ENCODE measurements around the gene TANGO2.
"Not testable (repeated sequence)": the region's sequence is repeated elsewhere in the genome, so short reads cannot be mapped to it uniquely, and the experiment has no call there.

TANGO2 gene

GRCh38 chr22:20066617-20067383, 45.9 kb downstream of the TANGO2 start:
- no peak for DNase-seq

- not testable (repeated sequence) for DNase-seq
These were observed 46.4 kb downstream of the TANGO2 start for GRCh38 chr22:20067384-20067682.

GRCh38 chr22:20068640-20069039, 47.7 kb downstream of the TANGO2 start:
- no peak for DNase-seq

GRCh38 chr22:20069331-20070042, 48.6 kb downstream of the TANGO2 start:
- DNase-seq = no peak

- DNase-seq = no peak
These were observed 50.6 kb downstream of the TANGO2 start for GRCh38 chr22:20071524-20071972.

GRCh38 chr22:20076627-20077172, 55.8 kb downstream of the TANGO2 start:
- DNase-seq = no peak

- DNase-seq = peak; percentile 78
These were observed 59.0 kb downstream of the TANGO2 start, which contains the start of gene DGCR8 for GRCh38 chr22:20079745-20080444. DGCR8 (plus strand) TSS chr22:20080241; CDS start chr22:20085964, 5,723 bp downstream.

GRCh38 chr22:20080445-20080775, 59.5 kb downstream of the TANGO2 start:
- DNase-seq = peak; percentile 82

- peak; percentile 12 for DNase-seq
These were observed 60.1 kb downstream of the TANGO2 start for GRCh38 chr22:20080776-20081654.

GRCh38 chr22:20083157-20083890, 62.4 kb downstream of the TANGO2 start:
- no peak for DNase-seq

GRCh38 chr22:20083891-20084546, 63.1 kb downstream of the TANGO2 start:
- no peak for DNase-seq

- DNase-seq = peak; percentile 40
These were observed 63.9 kb downstream of the TANGO2 start for GRCh38 chr22:20084547-20085413.

GRCh38 chr22:20085651-20086050, 64.7 kb downstream of the TANGO2 start:
- DNase-seq = no peak

GRCh38 chr22:20086101-20086599, 65.2 kb downstream of the TANGO2 start:
- DNase-seq = no peak

GRCh38 chr22:20086763-20087162, 65.9 kb downstream of the TANGO2 start:
- no peak for DNase-seq

GRCh38 chr22:20087319-20088262, 66.7 kb downstream of the TANGO2 start:
- DNase-seq = no peak

GRCh38 chr22:20088263-20088648, 67.3 kb downstream of the TANGO2 start:
- DNase-seq = no peak

GRCh38 chr22:20089226-20089976, 68.5 kb downstream of the TANGO2 start:
- no peak for DNase-seq
